Measurements from ENCODE around the gene ANO8.

ANO8 gene

GRCh38 chr19:17303940-17304267 lies 30.8 kb downstream of the ANO8 start:
- Histone ChIP-seq H2AFZ (peak overlapping the region; percentile 92), H3K4me2 (ENCODE audit: low read length) (peak overlapping the region; percentile 67), H3K4me1 (peaks cover 18% of the 10 kb centered on the region), H3K9me3 (ENCODE audit: control insufficient read depth, low read length) (no peaks in the 10 kb centered on the region), H3K27me3 (ENCODE audit: control insufficient read depth, insufficient read depth, low read length) (no peaks in the 10 kb centered on the region), H3K9ac (no peak overlapping the region), H3K36me3 (ENCODE audit: control insufficient read depth, insufficient read depth, low read length) (no peaks in the 10 kb centered on the region), H3K4me3 (ENCODE audit: low read depth, low read length) (peak overlapping the region; percentile 48), H3K27ac (peak overlapping the region; percentile 90), H3K79me2 (peaks cover 8% of the 10 kb centered on the region)
- TF ChIP-seq CTCF (IDR thresholded peaks at IDR 0.05) = no peak

- Histone ChIP-seq H3K79me2 (peaks cover 8% of the 10 kb centered on the region), H3K4me3 (ENCODE audit: low read depth, low read length) (peak within 1 kb of the TSS; percentile 75), H3K27ac (peak within 1 kb of the TSS; percentile 90), H3K4me1 (peaks cover 18% of the 10 kb centered on the region), H3K27me3 (ENCODE audit: control insufficient read depth, insufficient read depth, low read length) (no peaks in the 10 kb centered on the region), H3K36me3 (ENCODE audit: control insufficient read depth, insufficient read depth, low read length) (no peaks in the 10 kb centered on the region), H3K4me2 (ENCODE audit: low read length) (peak within 1 kb of the TSS; percentile 89), H2AFZ (peak within 1 kb of the TSS; percentile 92), H3K9me3 (ENCODE audit: control insufficient read depth, low read length) (no peaks in the 10 kb centered on the region), H3K9ac (peak within 1 kb of the TSS; percentile 42)
- peak; percentile 86 for TF ChIP-seq CTCF (IDR thresholded peaks at IDR 0.05)
These were observed 31.3 kb downstream of the ANO8 start, which contains the start of gene ABHD8 for GRCh38 chr19:17303167-17303939. ABHD8 (minus strand) TSS chr19:17303425; CDS start chr19:17301616, 1,809 bp downstream.

GRCh38 chr19:17302391-17303166 lies 32.1 kb downstream of the ANO8 start:
- H3K4me2 ChIP-seq (ENCODE audit: low read length) = peak overlapping the region; percentile 89
- peak overlapping the region; percentile 75 for H3K4me3 ChIP-seq (ENCODE audit: low read depth, low read length)
- no peaks in the 10 kb centered on the region for H3K36me3 ChIP-seq (ENCODE audit: control insufficient read depth, insufficient read depth, low read length)
- TF ChIP-seq CTCF (IDR thresholded peaks at IDR 0.05) = no peak
- H3K9ac ChIP-seq = peak overlapping the region; percentile 42
- peaks cover 8% of the 10 kb centered on the region for H3K79me2 ChIP-seq
- peak overlapping the region; percentile 90 for H3K27ac ChIP-seq
- H3K4me1 ChIP-seq = peaks cover 18% of the 10 kb centered on the region
- no peaks in the 10 kb centered on the region for H3K9me3 ChIP-seq (ENCODE audit: control insufficient read depth, low read length)
- H3K27me3 ChIP-seq (ENCODE audit: control insufficient read depth, insufficient read depth, low read length) = no peaks in the 10 kb centered on the region
- H2AFZ ChIP-seq = peak overlapping the region; percentile 92

- Histone ChIP-seq H3K79me2 (peaks cover 8% of the 10 kb centered on the region), H3K4me1 (peaks cover 20% of the 10 kb centered on the region), H2AFZ (no peak overlapping the region), H3K9ac (no peak overlapping the region), H3K36me3 (ENCODE audit: control insufficient read depth, insufficient read depth, low read length) (no peaks in the 10 kb centered on the region), H3K4me2 (ENCODE audit: low read length) (no peak overlapping the region), H3K27ac (no peak overlapping the region), H3K4me3 (ENCODE audit: low read depth, low read length) (no peak overlapping the region), H3K27me3 (ENCODE audit: control insufficient read depth, insufficient read depth, low read length) (no peaks in the 10 kb centered on the region), H3K9me3 (ENCODE audit: control insufficient read depth, low read length) (no peaks in the 10 kb centered on the region)
- TF ChIP-seq CTCF (IDR thresholded peaks at IDR 0.05) = no peak
These were observed 33.5 kb downstream of the ANO8 start for GRCh38 chr19:17300992-17301619.

All from parathyroid adenoma (tissue), 2 donors.